Esophagus squamous epithelium (tissue), 4 donors: ENCODE results near the gene USP46.

Experiments used
- POLR2A ChIP-seq, 4 donors: fragments of 450-650 bp; IDR thresholded peaks; one replicate each; pipeline ENCODE4 v1.6.1; 2017; ENCODE audit warnings: antibody characterized with exemption in 4 of 4, mild to moderate bottlenecking in 4 of 4, moderate library complexity in 3 of 4
- TF ChIP-seq, protein P1 (sequence below), 6 experiments: fragments of 450-650 bp in 4 of 6; fragments of 200-600 bp in 2 of 6; sonication (generic) in 2 of 6; IDR thresholded peaks; one replicate each; pipeline ENCODE4 v1.5.1; 2016 to 2019; ENCODE audit warnings: antibody characterized with exemption in 6 of 6, mild to moderate bottlenecking in 4 of 6, moderate library complexity in 4 of 6

DNA sequence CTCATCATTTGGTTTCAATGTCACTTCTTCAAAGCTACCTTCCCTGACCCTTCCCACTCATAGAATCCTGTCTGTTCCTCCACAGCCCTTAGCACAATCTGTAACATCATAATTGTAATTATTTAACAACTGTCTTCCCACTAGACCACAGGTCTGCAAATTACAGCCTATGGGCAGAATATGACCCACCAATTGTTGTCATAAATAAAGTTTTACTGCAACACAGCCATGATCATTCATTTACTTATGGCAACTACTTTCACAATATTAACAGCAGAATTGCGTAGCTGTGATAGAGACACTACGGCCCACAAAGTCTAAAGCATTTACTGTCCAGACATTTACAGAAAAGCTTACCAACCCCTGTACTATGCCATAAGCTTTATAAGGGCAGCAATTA lies 15.9 kb downstream of the USP46 start:
- TF ChIP-seq, protein P1, sequence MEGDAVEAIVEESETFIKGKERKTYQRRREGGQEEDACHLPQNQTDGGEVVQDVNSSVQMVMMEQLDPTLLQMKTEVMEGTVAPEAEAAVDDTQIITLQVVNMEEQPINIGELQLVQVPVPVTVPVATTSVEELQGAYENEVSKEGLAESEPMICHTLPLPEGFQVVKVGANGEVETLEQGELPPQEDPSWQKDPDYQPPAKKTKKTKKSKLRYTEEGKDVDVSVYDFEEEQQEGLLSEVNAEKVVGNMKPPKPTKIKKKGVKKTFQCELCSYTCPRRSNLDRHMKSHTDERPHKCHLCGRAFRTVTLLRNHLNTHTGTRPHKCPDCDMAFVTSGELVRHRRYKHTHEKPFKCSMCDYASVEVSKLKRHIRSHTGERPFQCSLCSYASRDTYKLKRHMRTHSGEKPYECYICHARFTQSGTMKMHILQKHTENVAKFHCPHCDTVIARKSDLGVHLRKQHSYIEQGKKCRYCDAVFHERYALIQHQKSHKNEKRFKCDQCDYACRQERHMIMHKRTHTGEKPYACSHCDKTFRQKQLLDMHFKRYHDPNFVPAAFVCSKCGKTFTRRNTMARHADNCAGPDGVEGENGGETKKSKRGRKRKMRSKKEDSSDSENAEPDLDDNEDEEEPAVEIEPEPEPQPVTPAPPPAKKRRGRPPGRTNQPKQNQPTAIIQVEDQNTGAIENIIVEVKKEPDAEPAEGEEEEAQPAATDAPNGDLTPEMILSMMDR (IDR thresholded peaks at IDR 0.05), result no peak
- TF ChIP-seq POLR2A (IDR thresholded peaks at IDR 0.05), result no peak
